Rectal smooth muscle tissue (tissue), 1 donor: Measurements from ENCODE around the gene CCNDBP1.
A peak's percentile ranks its signal among the peaks of the same experiment; 100 is the strongest.
"Not testable (repeated sequence)": the region's sequence is repeated elsewhere in the genome, so short reads cannot be mapped to it uniquely, and the experiment has no call there.

Experiments used
- H3K27ac ChIP-seq: one replicate; pipeline ENCODE4 v1.7.0; 2013; ENCODE audit warnings: low read depth, low read length, inconsistent platforms
- H3K27me3 ChIP-seq: one replicate; pipeline ENCODE4 v1.7.0; 2013; ENCODE audit warnings: low read length; ENCODE audit not compliant: control insufficient read depth, insufficient read depth
- H3K36me3 ChIP-seq: one replicate; pipeline ENCODE4 v1.7.0; 2013; ENCODE audit warnings: low read length; ENCODE audit not compliant: control insufficient read depth, insufficient read depth
- H3K4me1 ChIP-seq: one replicate; pipeline ENCODE4 v1.7.0; 2013; ENCODE audit warnings: low read length; ENCODE audit not compliant: control insufficient read depth, insufficient read depth
- H3K4me3 ChIP-seq: one replicate; pipeline ENCODE4 v1.7.0; 2013; ENCODE audit warnings: low read length
- H3K9ac ChIP-seq: one replicate; pipeline ENCODE4 v1.7.0; 2013; ENCODE audit warnings: low read length

Gene CCNDBP1

GRCh38 chr15:43185157-43186002 lies at the start of gene CCNDBP1:
Gene CCNDBP1 (plus strand): TSS chr15:43185403. CDS start chr15:43185499, 96 bp downstream.
- no peaks in the 10 kb centered on the region for H3K27me3 ChIP-seq
- H3K27ac ChIP-seq: peak within 1 kb of the TSS; percentile 76
- H3K9ac ChIP-seq: peak within 1 kb of the TSS; percentile 96
- peaks cover 14% of the 10 kb centered on the region for H3K36me3 ChIP-seq
- H3K4me3 ChIP-seq: peak within 1 kb of the TSS; percentile 99
- H3K4me1 ChIP-seq: peaks cover 3% of the 10 kb centered on the region

- H3K27me3 ChIP-seq: no peaks in the 10 kb centered on the region
- no peak overlapping the region for H3K27ac ChIP-seq
- H3K4me1 ChIP-seq: no peaks in the 10 kb centered on the region
- H3K9ac ChIP-seq: no peak overlapping the region
- no peak overlapping the region for H3K4me3 ChIP-seq
- peaks cover 24% of the 10 kb centered on the region for H3K36me3 ChIP-seq
Measured at GRCh38 chr15:43143203-43143941, 41.8 kb upstream of the CCNDBP1 start.

- Histone ChIP-seq H3K27ac (no peak overlapping the region), H3K9ac (no peak overlapping the region), H3K4me1 (no peaks in the 10 kb centered on the region), H3K4me3 (no peak overlapping the region), H3K27me3 (no peaks in the 10 kb centered on the region), H3K36me3 (peaks cover 16% of the 10 kb centered on the region)
Measured at GRCh38 chr15:43144512-43144911, 40.7 kb upstream of the CCNDBP1 start.

- Histone ChIP-seq H3K36me3 (peaks cover 5% of the 10 kb centered on the region), H3K27me3 (no peaks in the 10 kb centered on the region), H3K9ac (no peak overlapping the region), H3K27ac (no peak overlapping the region), H3K4me1 (no peaks in the 10 kb centered on the region), H3K4me3 (no peak overlapping the region)
Measured at GRCh38 chr15:43146184-43146583, 39.0 kb upstream of the CCNDBP1 start.

GRCh38 chr15:43150191-43150929 lies 34.8 kb upstream of the CCNDBP1 start:
- Histone ChIP-seq H3K27me3 (no peaks in the 10 kb centered on the region), H3K4me3 (no peak overlapping the region), H3K36me3 (peaks cover 7% of the 10 kb centered on the region), H3K27ac (no peak overlapping the region), H3K4me1 (no peaks in the 10 kb centered on the region), H3K9ac (no peak overlapping the region)

- Histone ChIP-seq H3K4me3 (no peak overlapping the region), H3K36me3 (peaks cover 9% of the 10 kb centered on the region), H3K9ac (no peak overlapping the region)
Measured at GRCh38 chr15:43151688-43152087, 33.5 kb upstream of the CCNDBP1 start.

GRCh38 chr15:43153269-43153668 lies 31.9 kb upstream of the CCNDBP1 start:
- no peak overlapping the region for H3K9ac ChIP-seq
- H3K27me3 ChIP-seq: no peaks in the 10 kb centered on the region
- H3K27ac ChIP-seq: no peak overlapping the region
- no peak overlapping the region for H3K4me3 ChIP-seq
- peaks cover 9% of the 10 kb centered on the region for H3K36me3 ChIP-seq
- H3K4me1 ChIP-seq: no peaks in the 10 kb centered on the region

More at GRCh38 chr15:43151688-43152087, 33.5 kb upstream of the CCNDBP1 start:
- Histone ChIP-seq H3K27ac (no peak overlapping the region), H3K27me3 (no peaks in the 10 kb centered on the region), H3K4me1 (no peaks in the 10 kb centered on the region)

- Histone ChIP-seq H3K4me3 (no peak overlapping the region), H3K27me3 (no peaks in the 10 kb centered on the region), H3K9ac (no peak overlapping the region), H3K27ac (no peak overlapping the region), H3K36me3 (peaks cover 14% of the 10 kb centered on the region), H3K4me1 (peaks cover 6% of the 10 kb centered on the region)
Measured at GRCh38 chr15:43165801-43166325, 19.3 kb upstream of the CCNDBP1 start.

GRCh38 chr15:43167261-43167660 lies 17.9 kb upstream of the CCNDBP1 start:
- H3K36me3 ChIP-seq: peaks cover 14% of the 10 kb centered on the region
- H3K27ac ChIP-seq: not testable (repeated sequence)

GRCh38 chr15:43168192-43169107 lies 16.8 kb upstream of the CCNDBP1 start:
- H3K4me3 ChIP-seq: no peak overlapping the region
- peaks cover 17% of the 10 kb centered on the region for H3K36me3 ChIP-seq
- H3K27me3 ChIP-seq: no peaks in the 10 kb centered on the region
- no peak overlapping the region for H3K9ac ChIP-seq
- H3K27ac ChIP-seq: peak overlapping the region; percentile 71
- H3K4me1 ChIP-seq: peaks cover 6% of the 10 kb centered on the region

More at GRCh38 chr15:43167261-43167660, 17.9 kb upstream of the CCNDBP1 start:
- not testable (repeated sequence) for H3K4me1 ChIP-seq, H3K9ac ChIP-seq, H3K4me3 ChIP-seq, H3K27me3 ChIP-seq

- no peaks in the 10 kb centered on the region for H3K27me3 ChIP-seq
- H3K36me3 ChIP-seq: peaks cover 15% of the 10 kb centered on the region
- no peak overlapping the region for H3K9ac ChIP-seq
- no peak overlapping the region for H3K4me3 ChIP-seq
- H3K27ac ChIP-seq: peak overlapping the region; percentile 14
- peaks cover 6% of the 10 kb centered on the region for H3K4me1 ChIP-seq
Measured at GRCh38 chr15:43169888-43170287, 15.3 kb upstream of the CCNDBP1 start.
